ENCODE measurements around the gene KLF5. TPM values are rescaled to one million over a fixed set of nuclear protein-coding genes. Genes with fewer than 3 reads are reported as not detected.

Gene KLF5
- total RNA-seq, 2 experiments from 2014 or later = 0.29 to 0.82 TPM

DNA sequence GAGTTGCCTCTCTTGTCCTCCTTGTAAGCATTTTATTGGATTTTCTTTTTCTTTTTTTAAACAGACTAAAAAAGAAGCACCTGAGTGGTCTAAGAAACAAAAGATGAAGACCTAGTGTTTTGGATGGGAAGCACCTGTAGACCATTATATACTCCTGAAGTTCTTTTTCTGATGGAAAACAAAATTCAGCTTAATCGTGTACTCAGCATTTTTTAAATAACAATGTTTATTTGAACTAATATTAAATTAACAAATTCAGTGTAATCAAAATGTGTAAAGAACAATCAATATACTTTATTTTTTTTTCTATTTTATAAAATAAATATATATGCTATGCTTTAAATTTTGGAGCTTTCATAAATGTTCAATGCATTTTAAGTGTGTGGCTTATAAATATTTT lies 43.0 kb upstream of the KLF5 start:
- BruUV-seq (replicated peaks) = no TSS peak
- intact Hi-C loops (cut with micrococcal nuclease; ENCODE audit: unreplicated experiment) = no loop called here
- Histone ChIP-seq H2AFZ (ENCODE audit: low read length) (no peak overlapping the region), H3K4me1 (ENCODE audit: insufficient read depth, low read length, poor library complexity, severe bottlenecking) (no peaks in the 10 kb centered on the region), H3K9me2 (ENCODE audit: insufficient read depth, low read length) (no peaks in the 10 kb centered on the region), H3K4me2 (ENCODE audit: low read length) (no peak overlapping the region), H4K20me1 (ENCODE audit: insufficient read depth, low read length) (no peaks in the 10 kb centered on the region), H3K36me3 (ENCODE audit: insufficient read depth, low read length) (peaks cover 8% of the 10 kb centered on the region), H3K27ac (ENCODE audit: low read depth, low read length, poor library complexity, severe bottlenecking) (no peak overlapping the region), H3K4me3 (ENCODE audit: low read depth, low read length, poor library complexity, severe bottlenecking) (no peak overlapping the region), H3K9me3 (ENCODE audit: low read length) (no peaks in the 10 kb centered on the region), H3K79me2 (ENCODE audit: insufficient read depth, low read depth, low read length) (no peaks in the 10 kb centered on the region)
- ChIA-PET POLR2A (no interaction called here), CTCF (ENCODE audit: unreplicated experiment) (no interaction called here)
- no peak for DNase-seq (ENCODE audit: low spot score)
- TF ChIP-seq EZH2phosphoT487 (IDR thresholded peaks at IDR 0.05; ENCODE audit: borderline replicate concordance, low read depth, low read length) = no peak
- no peak for TF ChIP-seq CTCF (conservative IDR thresholded peaks at IDR 0.05; ENCODE audit: low read length)

GRCh38 chr13:73018336-73018735 lies 40.5 kb upstream of the KLF5 start:
- Histone ChIP-seq H3K27ac (ENCODE audit: low read depth, low read length, poor library complexity, severe bottlenecking) (no peak overlapping the region), H3K79me2 (ENCODE audit: insufficient read depth, low read depth, low read length) (no peaks in the 10 kb centered on the region), H3K4me1 (ENCODE audit: insufficient read depth, low read length, poor library complexity, severe bottlenecking) (no peaks in the 10 kb centered on the region), H3K9me3 (ENCODE audit: low read length) (no peaks in the 10 kb centered on the region), H3K4me3 (ENCODE audit: low read depth, low read length, poor library complexity, severe bottlenecking) (no peak overlapping the region), H3K36me3 (ENCODE audit: insufficient read depth, low read length) (peaks cover 4% of the 10 kb centered on the region), H3K9me2 (ENCODE audit: insufficient read depth, low read length) (no peaks in the 10 kb centered on the region), H3K4me2 (ENCODE audit: low read length) (no peak overlapping the region), H4K20me1 (ENCODE audit: insufficient read depth, low read length) (no peaks in the 10 kb centered on the region), H2AFZ (ENCODE audit: low read length) (no peak overlapping the region)
- DNase-seq (ENCODE audit: low spot score) = no peak
- TF ChIP-seq EZH2phosphoT487 (IDR thresholded peaks at IDR 0.05; ENCODE audit: borderline replicate concordance, low read depth, low read length) (no peak), CTCF (conservative IDR thresholded peaks at IDR 0.05; ENCODE audit: low read length) (no peak)
- ChIA-PET POLR2A (interaction anchor here (0.6 to 1.0 kb wide), 2 partner anchors 87 to 1416 kb away, joined by 3 to 4 read pairs; no protein-coding TSS in a partner anchor), CTCF (ENCODE audit: unreplicated experiment) (no interaction called here)
- intact Hi-C loops (cut with micrococcal nuclease; ENCODE audit: unreplicated experiment) = no loop called here
- BruUV-seq (replicated peaks) = no TSS peak

GRCh38 chr13:73025217-73026012 lies 33.4 kb upstream of the KLF5 start:
- Histone ChIP-seq H2AFZ (ENCODE audit: low read length) (no peak overlapping the region), H3K9me2 (ENCODE audit: insufficient read depth, low read length) (no peaks in the 10 kb centered on the region), H3K27ac (ENCODE audit: low read depth, low read length, poor library complexity, severe bottlenecking) (no peak overlapping the region), H3K4me2 (ENCODE audit: low read length) (no peak overlapping the region), H3K36me3 (ENCODE audit: insufficient read depth, low read length) (no peaks in the 10 kb centered on the region), H3K4me3 (ENCODE audit: low read depth, low read length, poor library complexity, severe bottlenecking) (no peak overlapping the region), H3K4me1 (ENCODE audit: insufficient read depth, low read length, poor library complexity, severe bottlenecking) (no peaks in the 10 kb centered on the region), H3K79me2 (ENCODE audit: insufficient read depth, low read depth, low read length) (no peaks in the 10 kb centered on the region), H4K20me1 (ENCODE audit: insufficient read depth, low read length) (no peaks in the 10 kb centered on the region), H3K9me3 (ENCODE audit: low read length) (no peaks in the 10 kb centered on the region)
- no peak for DNase-seq (ENCODE audit: low spot score)
- ChIA-PET POLR2A (interaction anchor here (0.6 kb wide), 3 partner anchors 29 to 665 kb away, joined by 3 to 5 read pairs (median 4); no protein-coding TSS in a partner anchor), CTCF (ENCODE audit: unreplicated experiment) (no interaction called here)
- TF ChIP-seq EZH2phosphoT487 (IDR thresholded peaks at IDR 0.05; ENCODE audit: borderline replicate concordance, low read depth, low read length) = no peak
- no peak for TF ChIP-seq CTCF (conservative IDR thresholded peaks at IDR 0.05; ENCODE audit: low read length)
- no TSS peak for BruUV-seq (replicated peaks)
- intact Hi-C loops (cut with micrococcal nuclease; ENCODE audit: unreplicated experiment) = no loop called here
